Loucy (cell line): ENCODE results near the gene PLEK2.

ENCODE experiments used
- CTCF ChIP-seq: fragments of 200-600 bp; sonication (generic); conservative IDR thresholded peaks from 2 replicates; pipeline ENCODE4 v1.5.1; 2014; ENCODE audit warnings: mild to moderate bottlenecking, antibody characterized with exemption, low read length
- EZH2phosphoT487 ChIP-seq: fragments of 200-600 bp; IDR thresholded peaks from 2 replicates; pipeline ENCODE4 v1.6.1; 2018; ENCODE audit warnings: antibody characterized with exemption, mild to moderate bottlenecking, moderate library complexity, borderline replicate concordance

GRCh38 chr14:67352055-67352454 is 59.9 kb downstream of the PLEK2 start:
- no peak for TF ChIP-seq EZH2phosphoT487
- TF ChIP-seq CTCF: no peak
